Gastroesophageal sphincter (tissue), 4 donors: ENCODE results near the gene HCST. TPM values are rescaled to one million over a fixed set of nuclear protein-coding genes. Genes with fewer than 3 reads are reported as not detected.

ENCODE experiments used
- ATAC-seq: fragments of 150-250 bp; one replicate; pipeline ENCODE4 v1.9.1; 2016; ENCODE audit warnings: mild to moderate bottlenecking, moderate library complexity
- H3K27ac ChIP-seq, 4 donors: fragments of 200-600 bp; sonication (generic) in 3 of 4; 1 replicate in 3 of 4; 2 replicates in 1 of 4; pipeline ENCODE4 v1.5.1; 2016 to 2019
- H3K27me3 ChIP-seq: fragments of 200-600 bp; sonication (generic); one replicate; pipeline ENCODE4 v1.5.1; 2019
- H3K36me3 ChIP-seq, 2 donors: fragments of 200-600 bp; sonication (generic); one replicate each; pipeline ENCODE4 v1.5.1; 2019; ENCODE audit warnings: control low read depth in 1 of 2
- H3K4me1 ChIP-seq, 3 donors: fragments of 200-600 bp; sonication (generic); 1 replicate in 2 of 3; 2 replicates in 1 of 3; pipeline ENCODE4 v1.5.1; 2016 to 2019; ENCODE audit warnings: control low read depth in 2 of 3
- H3K4me3 ChIP-seq, 2 donors: fragments of 200-600 bp; sonication (generic); one replicate each; pipeline ENCODE4 v1.5.1; 2019; ENCODE audit warnings: mild to moderate bottlenecking in 1 of 2, moderate library complexity in 1 of 2
- H3K9me3 ChIP-seq, 3 donors: fragments of 200-600 bp; sonication (generic); one replicate each; pipeline ENCODE4 v1.5.1; 2017 to 2019; ENCODE audit warnings: control low read depth in 2 of 3
- EP300 ChIP-seq: sonication (generic); formaldehyde crosslinking; IDR thresholded peaks from one replicate; pipeline ENCODE4 v1.6.1; 2017; ENCODE audit warnings: antibody characterized with exemption, mild to moderate bottlenecking
- POLR2A ChIP-seq, 2 donors: fragments of 450-650 bp; IDR thresholded peaks; one replicate each; pipeline ENCODE4 v1.6.1; 2017; ENCODE audit warnings: antibody characterized with exemption in 2 of 2, mild to moderate bottlenecking in 2 of 2, moderate library complexity in 1 of 2
- POLR2AphosphoS5 ChIP-seq: sonication (generic); formaldehyde crosslinking; IDR thresholded peaks from one replicate; pipeline ENCODE4 v1.6.1; 2017; ENCODE audit warnings: antibody characterized with exemption
- WGBS, 2 donors: methylation state at CpG; one replicate each; pipeline ENCODE4 v1.1.5; 2018; ENCODE audit warnings: low coverage in 1 of 2; 5-methylcytosine and 5-hydroxymethylcytosine counted together
- total RNA-seq, 4 donors: library from RNA; depleted of rRNA; stranded (reverse); fragments of >200 nt; gene quantifications; one replicate each; pipeline ENCODE4 v1.1.0, GENCODE V29; 2016
- TF ChIP-seq, protein P1 (sequence below), 4 experiments: fragments of 200-600 bp in 2 of 4; fragments of 450-650 bp in 2 of 4; sonication (generic) in 1 of 4; IDR thresholded peaks; one replicate each; pipeline ENCODE4 v1.5.1; 2017 to 2019; ENCODE audit warnings: antibody characterized with exemption in 4 of 4, mild to moderate bottlenecking in 2 of 4, moderate library complexity in 2 of 4

The HCST gene
- total RNA-seq, 4 donors from 2014 or later, result 1.8 to 3.1 (median 3.0) TPM; not detected in 1

DNA sequence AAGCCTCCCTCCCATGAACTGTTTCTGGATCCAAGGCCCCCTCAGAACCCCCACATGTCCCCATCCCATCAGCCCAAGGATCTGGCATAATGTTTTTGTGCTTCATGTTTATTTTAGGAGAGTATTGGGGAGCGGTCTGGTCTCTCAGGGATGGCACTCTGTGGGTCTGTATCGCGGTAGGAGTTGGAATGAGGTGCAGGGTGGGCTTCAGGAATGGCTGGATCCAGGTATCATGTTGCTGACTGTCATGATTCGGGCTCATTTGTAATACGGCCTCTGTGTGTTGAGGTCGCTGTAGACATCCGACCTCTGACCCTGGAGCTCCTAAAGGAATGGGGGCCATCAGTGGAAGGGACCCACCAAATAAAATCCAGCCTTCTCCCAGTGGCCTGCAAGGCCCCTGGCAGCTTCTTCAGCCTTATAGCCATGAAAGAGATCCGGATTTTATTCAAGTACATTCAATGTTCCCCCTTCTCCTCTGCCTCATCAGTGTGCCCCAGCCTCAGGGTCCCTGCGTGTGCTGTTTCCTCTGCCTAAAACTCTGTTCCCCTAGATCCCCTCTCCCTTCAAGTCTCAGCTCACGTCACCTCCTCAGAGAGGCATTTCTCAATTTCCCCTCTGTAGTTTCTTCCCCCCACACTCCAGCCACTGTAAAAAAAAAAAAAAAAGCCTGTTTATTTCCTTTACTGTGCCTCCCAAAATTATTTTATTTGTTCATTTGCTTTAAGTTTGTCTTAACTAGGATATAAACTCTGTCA, 2.2 kb downstream of the HCST start:
- ATAC-seq, result no peak
- no peak for TF ChIP-seq POLR2AphosphoS5
- TF ChIP-seq, protein P1, sequence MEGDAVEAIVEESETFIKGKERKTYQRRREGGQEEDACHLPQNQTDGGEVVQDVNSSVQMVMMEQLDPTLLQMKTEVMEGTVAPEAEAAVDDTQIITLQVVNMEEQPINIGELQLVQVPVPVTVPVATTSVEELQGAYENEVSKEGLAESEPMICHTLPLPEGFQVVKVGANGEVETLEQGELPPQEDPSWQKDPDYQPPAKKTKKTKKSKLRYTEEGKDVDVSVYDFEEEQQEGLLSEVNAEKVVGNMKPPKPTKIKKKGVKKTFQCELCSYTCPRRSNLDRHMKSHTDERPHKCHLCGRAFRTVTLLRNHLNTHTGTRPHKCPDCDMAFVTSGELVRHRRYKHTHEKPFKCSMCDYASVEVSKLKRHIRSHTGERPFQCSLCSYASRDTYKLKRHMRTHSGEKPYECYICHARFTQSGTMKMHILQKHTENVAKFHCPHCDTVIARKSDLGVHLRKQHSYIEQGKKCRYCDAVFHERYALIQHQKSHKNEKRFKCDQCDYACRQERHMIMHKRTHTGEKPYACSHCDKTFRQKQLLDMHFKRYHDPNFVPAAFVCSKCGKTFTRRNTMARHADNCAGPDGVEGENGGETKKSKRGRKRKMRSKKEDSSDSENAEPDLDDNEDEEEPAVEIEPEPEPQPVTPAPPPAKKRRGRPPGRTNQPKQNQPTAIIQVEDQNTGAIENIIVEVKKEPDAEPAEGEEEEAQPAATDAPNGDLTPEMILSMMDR (IDR thresholded peaks at IDR 0.05), result no peak
- no peak for TF ChIP-seq EP300
- no peak for TF ChIP-seq POLR2A (IDR thresholded peaks at IDR 0.05)
- Histone ChIP-seq H3K36me3 (no peaks in the 10 kb centered on the region), H3K4me1 (peaks cover 0 to 44% (median 15%) of the 10 kb centered on the region in 3 donors), H3K27me3 (no peaks in the 10 kb centered on the region), H3K9me3 (no peaks in the 10 kb centered on the region), H3K27ac (peak overlapping the region in 3 of 4 donors; percentile 90 to 97 (median 93)), H3K4me3 (no peak overlapping the region)
- WGBS, 2 donors, result 83 to 89% methylated on average over 3 to 7 of the region's 10 CpGs

- TF ChIP-seq EP300 (no peak), POLR2A (IDR thresholded peaks at IDR 0.05) (no peak), POLR2AphosphoS5 (no peak)
- TF ChIP-seq, protein P1 (IDR thresholded peaks at IDR 0.05), result no peak
- 44 to 61% methylated on average over 3 to 5 of the region's 6 CpGs for WGBS, 2 donors
Observed at GRCh38 chr19:35905178-35905727, 2.9 kb downstream of the HCST start.

GRCh38 chr19:35907377-35907745, 5.0 kb downstream of the HCST start:
- WGBS, 2 donors, result no CpG with 5 or more reads among the region's 12 CpGs
- peak overlapping the region in 1 of 2 donors; percentile 37 for H3K4me3 ChIP-seq

More at GRCh38 chr19:35905178-35905727, 2.9 kb downstream of the HCST start:
- Histone ChIP-seq H3K36me3 (no peaks in the 10 kb centered on the region), H3K4me1 (peaks cover 0 to 44% (median 15%) of the 10 kb centered on the region in 3 donors), H3K4me3 (no peak overlapping the region), H3K27me3 (no peaks in the 10 kb centered on the region), H3K9me3 (no peaks in the 10 kb centered on the region), H3K27ac (peak overlapping the region in 3 of 4 donors; percentile 56 to 97 (median 93))
- ATAC-seq, result no peak

GRCh38 chr19:35908010-35908441, 5.7 kb downstream of the HCST start, which contains the start of gene TYROBP:
TYROBP (minus strand) TSS chr19:35908295; CDS start chr19:35908228, 67 bp downstream.
- 64 to 86% methylated on average over 6 of the region's 9 CpGs for WGBS, 2 donors
- H3K27me3 ChIP-seq, result no peaks in the 10 kb centered on the region
- ATAC-seq, result no peak
- H3K27ac ChIP-seq, result peak within 1 kb of the TSS in 3 of 4 donors; percentile 70 to 97 (median 93)
- peak; percentile 9 to 40 for TF ChIP-seq POLR2A (IDR thresholded peaks at IDR 0.05)
- no peak for TF ChIP-seq POLR2AphosphoS5
- TF ChIP-seq, protein P1 (IDR thresholded peaks at IDR 0.05), result no peak
- TF ChIP-seq EP300, result no peak
- peaks cover 0 to 31% (median 6%) of the 10 kb centered on the region in 3 donors for H3K4me1 ChIP-seq
- peak within 1 kb of the TSS in 1 of 2 donors; percentile 37 for H3K4me3 ChIP-seq
- no peaks in the 10 kb centered on the region for H3K36me3 ChIP-seq
- H3K9me3 ChIP-seq, result no peaks in the 10 kb centered on the region

More at GRCh38 chr19:35907377-35907745, 5.0 kb downstream of the HCST start:
- no peak for ATAC-seq
- Histone ChIP-seq H3K27ac (peak overlapping the region in 3 of 4 donors; percentile 70 to 97 (median 93)), H3K36me3 (no peaks in the 10 kb centered on the region), H3K9me3 (no peaks in the 10 kb centered on the region), H3K4me1 (peaks cover 0 to 31% (median 6%) of the 10 kb centered on the region in 3 donors), H3K27me3 (no peaks in the 10 kb centered on the region)
- no peak for TF ChIP-seq POLR2AphosphoS5

GRCh38 chr19:35908973-35909683, 6.8 kb downstream of the HCST start:
- TF ChIP-seq POLR2A (IDR thresholded peaks at IDR 0.05), result no peak
- WGBS, 2 donors, result 72 to 89% methylated on average over 3 to 9 of the region's 10 CpGs
- no peaks in the 10 kb centered on the region for H3K36me3 ChIP-seq
- no peak overlapping the region for H3K4me3 ChIP-seq
- no peaks in the 10 kb centered on the region for H3K27me3 ChIP-seq
- peak; percentile 75 for ATAC-seq
- peaks cover 0 to 27% (median 6%) of the 10 kb centered on the region in 3 donors for H3K4me1 ChIP-seq
- H3K9me3 ChIP-seq, result no peaks in the 10 kb centered on the region
- peak overlapping the region in 3 of 4 donors; percentile 47 to 97 (median 93) for H3K27ac ChIP-seq
